Liver (tissue), 9 donors: Measurements from ENCODE around the gene AIG1. TPM values are rescaled to one million over a fixed set of nuclear protein-coding genes. Genes with fewer than 3 reads are reported as not detected.

Source experiments
- DNase-seq: peaks from one replicate; pipeline ENCODE4 v3.0.0-alpha.2; 2017; ENCODE audit warnings: low spot score
- H3K27ac ChIP-seq, 2 donors: one replicate each; pipeline ENCODE4 v1.7.0; 2013; ENCODE audit warnings: inconsistent platforms in 2 of 2, low read length in 2 of 2, control low read depth in 1 of 2, low read depth in 1 of 2, mild to moderate bottlenecking in 1 of 2
- H3K27me3 ChIP-seq, 4 donors: one replicate each; pipeline versions ENCODE4 v1.6.1 to v1.7.0; 2013; ENCODE audit warnings: low read length in 3 of 4, inconsistent platforms in 1 of 4, mild to moderate bottlenecking in 1 of 4, moderate library complexity in 1 of 4; ENCODE audit not compliant: control insufficient read depth in 4 of 4, insufficient read depth in 4 of 4
- H3K36me3 ChIP-seq, 4 donors: one replicate each; pipeline versions ENCODE4 v1.6.1 to v1.7.0; 2013; ENCODE audit warnings: low read length in 3 of 4, mild to moderate bottlenecking in 3 of 4, low read depth in 1 of 4, moderate library complexity in 1 of 4; ENCODE audit not compliant: control insufficient read depth in 4 of 4, insufficient read depth in 3 of 4
- H3K4me1 ChIP-seq, 4 donors: one replicate each; pipeline versions ENCODE4 v1.6.1 to v1.7.0; 2013; ENCODE audit warnings: low read length in 3 of 4, mild to moderate bottlenecking in 3 of 4, moderate library complexity in 1 of 4; ENCODE audit not compliant: control insufficient read depth in 4 of 4, insufficient read depth in 4 of 4
- H3K4me3 ChIP-seq, 3 donors: one replicate each; pipeline versions ENCODE4 v1.6.1 to v1.7.0; 2013; ENCODE audit warnings: low read length in 3 of 3, control low read depth in 1 of 3, low read depth in 1 of 3, mild to moderate bottlenecking in 1 of 3
- H3K9ac ChIP-seq, 2 donors: one replicate each; pipeline ENCODE4 v1.7.0; 2013; ENCODE audit warnings: low read length in 2 of 2, mild to moderate bottlenecking in 2 of 2, moderate library complexity in 2 of 2, control low read depth in 1 of 2, low read depth in 1 of 2
- H3K9me3 ChIP-seq, 4 donors: one replicate each; pipeline versions ENCODE4 v1.6.1 to v1.7.0; 2013; ENCODE audit warnings: low read length in 3 of 4; ENCODE audit not compliant: control insufficient read depth in 4 of 4
- ATF3 ChIP-seq: IDR thresholded peaks from 2 replicates; pipeline ENCODE4 v1.6.1; 2016; ENCODE audit warnings: antibody characterized with exemption
- CTCF ChIP-seq: fragments of 150-350 bp; IDR thresholded peaks from 2 replicates; pipeline ENCODE4 v1.5.1; 2017; ENCODE audit warnings: improper control_type of control experiment, low read depth, low read length; ENCODE audit not compliant: missing input control
- EGR1 ChIP-seq, 2 donors: IDR thresholded peaks; 2 replicates each; pipeline ENCODE4 v1.6.1; 2016 to 2018; ENCODE audit warnings: antibody characterized with exemption in 2 of 2, low read depth in 2 of 2
- FOXA1 ChIP-seq: IDR thresholded peaks from 2 replicates; pipeline ENCODE4 v1.6.1; 2016; ENCODE audit warnings: antibody characterized with exemption
- FOXA2 ChIP-seq: IDR thresholded peaks from 2 replicates; pipeline ENCODE4 v1.6.1; 2016; ENCODE audit warnings: antibody characterized with exemption
- GABPA ChIP-seq, 2 donors: IDR thresholded peaks in 1 of 2; conservative IDR thresholded peaks in 1 of 2; 2 replicates each; pipeline ENCODE4 v1.6.1; 2016; ENCODE audit warnings: antibody characterized with exemption in 2 of 2, mild to moderate bottlenecking in 1 of 2, moderate library complexity in 1 of 2
- HNF4A ChIP-seq, 2 donors: conservative IDR thresholded peaks; 2 replicates each; pipeline ENCODE4 v1.6.1; 2016; ENCODE audit warnings: antibody characterized with exemption in 2 of 2, mild to moderate bottlenecking in 2 of 2
- HNF4G ChIP-seq: IDR thresholded peaks from 2 replicates; pipeline ENCODE4 v1.6.1; 2016; ENCODE audit warnings: antibody characterized with exemption
- JUND ChIP-seq, 2 donors: IDR thresholded peaks; 2 replicates each; pipeline ENCODE4 v1.6.1; 2016; ENCODE audit warnings: antibody characterized with exemption in 2 of 2
- MAX ChIP-seq: IDR thresholded peaks from 2 replicates; pipeline ENCODE4 v1.6.1; 2016; ENCODE audit warnings: antibody characterized with exemption
- NR2F2 ChIP-seq: IDR thresholded peaks from 2 replicates; pipeline ENCODE4 v1.6.1; 2016; ENCODE audit warnings: antibody characterized with exemption
- RAD21 ChIP-seq, 2 donors: IDR thresholded peaks; 2 replicates each; pipeline ENCODE4 v1.6.1; 2016; ENCODE audit warnings: antibody characterized with exemption in 2 of 2, mild to moderate bottlenecking in 2 of 2
- REST ChIP-seq: IDR thresholded peaks from 2 replicates; pipeline ENCODE4 v1.6.1; 2016; ENCODE audit warnings: antibody characterized with exemption, mild to moderate bottlenecking
- RXRA ChIP-seq, 2 donors: IDR thresholded peaks; 2 replicates each; pipeline ENCODE4 v1.6.1; 2017 to 2018; ENCODE audit warnings: antibody characterized with exemption in 2 of 2, mild to moderate bottlenecking in 1 of 2
- SP1 ChIP-seq: IDR thresholded peaks from 2 replicates; pipeline ENCODE4 v1.6.1; 2018; ENCODE audit warnings: antibody characterized with exemption, mild to moderate bottlenecking
- TAF1 ChIP-seq: conservative IDR thresholded peaks from 2 replicates; pipeline ENCODE4 v1.6.1; 2016; ENCODE audit warnings: antibody characterized with exemption, mild to moderate bottlenecking
- YY1 ChIP-seq: IDR thresholded peaks from 2 replicates; pipeline ENCODE4 v1.6.1; 2016; ENCODE audit warnings: antibody characterized with exemption, mild to moderate bottlenecking
- ZBTB33 ChIP-seq: IDR thresholded peaks from 2 replicates; pipeline ENCODE4 v1.6.1; 2016; ENCODE audit warnings: antibody characterized with exemption
- WGBS: extraction: QIAGEN DNeasy Blood & Tissue Kit; methylation state at CpG from one replicate; pipeline ENCODE4 v1.1.7; 2013; 5-methylcytosine and 5-hydroxymethylcytosine counted together
- polyA plus RNA-seq, 2 donors: library from polyadenylated mRNA; stranded (reverse) in 1 of 2; unstranded in 1 of 2; fragments of 200-250 nt in 1 of 2; fragments of >200 nt in 1 of 2; fragmentation: Nextera tagmentation in 1 of 2; extraction: Ambion mirVana in 1 of 2; gene quantifications; one replicate each; pipeline versions ENCODE4 v1.2.1 to v1.2.3, GENCODE V29; 2013 to 2015
- total RNA-seq, 2 donors: library from RNA; depleted of rRNA; stranded (reverse); fragments of >200 nt; gene quantifications; one replicate each; pipeline ENCODE4 v1.2.3, GENCODE V29; 2014
- donor health status: healthy.
- donor health status: healthy.
- donor health status: healthy.
- donor health status: healthy.
- donor health status: healthy.

The AIG1 gene
- total and polyA plus RNA-seq, 4 donors, result 74.8 to 169 (median 121) TPM

- TF ChIP-seq REST (no peak), GABPA (IDR thresholded peaks at IDR 0.05 in 1 of 2, conservative IDR thresholded peaks at IDR 0.05 in 1 of 2) (no peak), RXRA (IDR thresholded peaks at IDR 0.05) (no peak), NR2F2 (no peak), HNF4A (conservative IDR thresholded peaks at IDR 0.05) (no peak), FOXA1 (no peak)
These were observed 272.4 kb downstream of the AIG1 start (continued) for GRCh38 chr6:143333081-143333480.

GRCh38 chr6:143333749-143334520 is 273.2 kb downstream of the AIG1 start:
- no peak overlapping the region for H3K9ac ChIP-seq
- no peaks in the 10 kb centered on the region for H3K9me3 ChIP-seq
- H3K27ac ChIP-seq, result no peak overlapping the region
- no peak for DNase-seq
- H3K4me1 ChIP-seq, result no peaks in the 10 kb centered on the region
- TF ChIP-seq EGR1 (IDR thresholded peaks at IDR 0.05; ENCODE audit: low read depth in 2 of 2) (no peak), GABPA (IDR thresholded peaks at IDR 0.05 in 1 of 2, conservative IDR thresholded peaks at IDR 0.05 in 1 of 2) (no peak)
- H3K36me3 ChIP-seq, result peaks cover 0 to 22% (median 16%) of the 10 kb centered on the region in 4 donors
- no peak overlapping the region for H3K4me3 ChIP-seq
- H3K27me3 ChIP-seq, result no peaks in the 10 kb centered on the region
- 96% methylated on average over 7 of the region's 7 CpGs for WGBS

- peaks cover 0 to 25% (median 18%) of the 10 kb centered on the region in 4 donors for H3K36me3 ChIP-seq
- 95% methylated on average over 2 of the region's 2 CpGs for WGBS
- no peak for TF ChIP-seq MAX
- TF ChIP-seq TAF1, result no peak
- TF ChIP-seq RAD21 (IDR thresholded peaks at IDR 0.05), result no peak
- no peak for TF ChIP-seq GABPA (IDR thresholded peaks at IDR 0.05 in 1 of 2, conservative IDR thresholded peaks at IDR 0.05 in 1 of 2)
- TF ChIP-seq YY1, result no peak
- no peak for TF ChIP-seq CTCF
- no peak for TF ChIP-seq HNF4A (conservative IDR thresholded peaks at IDR 0.05)
- TF ChIP-seq REST, result no peak
- TF ChIP-seq SP1, result no peak
- no peak for TF ChIP-seq RXRA (IDR thresholded peaks at IDR 0.05)
- TF ChIP-seq ATF3, result no peak
- TF ChIP-seq HNF4G, result no peak
- no peak for TF ChIP-seq NR2F2
- TF ChIP-seq ZBTB33, result no peak
- no peak for TF ChIP-seq JUND (IDR thresholded peaks at IDR 0.05)
- no peak for TF ChIP-seq FOXA1
- no peak for TF ChIP-seq FOXA2
- no peak for TF ChIP-seq EGR1 (IDR thresholded peaks at IDR 0.05; ENCODE audit: low read depth in 2 of 2)
These were observed 275.2 kb downstream of the AIG1 start for GRCh38 chr6:143335865-143336264.

More at GRCh38 chr6:143335865-143336264, 275.2 kb downstream of the AIG1 start:
- Histone ChIP-seq H3K9me3 (no peaks in the 10 kb centered on the region), H3K27ac (no peak overlapping the region), H3K4me1 (no peaks in the 10 kb centered on the region), H3K9ac (no peak overlapping the region), H3K27me3 (no peaks in the 10 kb centered on the region), H3K4me3 (no peak overlapping the region)
- DNase-seq, result no peak
